CD14-positive monocyte (primary cell): ENCODE results near the gene APH1B. TPM values are rescaled to one million over a fixed set of nuclear protein-coding genes. Genes with fewer than 3 reads are reported as not detected.

Experiments
- DNase-seq, 3 donors: peaks; one replicate each; pipeline ENCODE4 v3.0.0-alpha.2; 2011 to 2022
- H2AFZ ChIP-seq: 2 replicates; pipeline ENCODE4 v1.6.0; 2012; ENCODE audit warnings: mild to moderate bottlenecking, low read depth, low read length, inconsistent platforms; ENCODE audit not compliant: insufficient read depth, poor library complexity, severe bottlenecking
- H3K27ac ChIP-seq, 2 donors: 1 replicate in 1 of 2; 2 replicates in 1 of 2; pipeline ENCODE4 v1.5.1; 2012 to 2013; ENCODE audit warnings: low read length in 2 of 2, control low read depth in 1 of 2, inconsistent platforms in 1 of 2, low read depth in 1 of 2, mild to moderate bottlenecking in 1 of 2
- H3K27me3 ChIP-seq, 2 donors: one replicate each; pipeline versions ENCODE4 v1.6.0 to v1.6.1; 2011 to 2013; ENCODE audit warnings: low read length in 2 of 2; ENCODE audit not compliant: control insufficient read depth in 2 of 2, insufficient read depth in 2 of 2
- H3K36me3 ChIP-seq, 2 donors: replicated peaks in 1 of 2; 1 replicate in 1 of 2; 2 replicates in 1 of 2; pipeline versions ENCODE4 v1.5.1 to v1.6.1; 2012 to 2013; ENCODE audit warnings: low read length in 2 of 2, control low read depth in 1 of 2, inconsistent platforms in 1 of 2, mild to moderate bottlenecking in 1 of 2; ENCODE audit not compliant: insufficient read depth in 2 of 2, control insufficient read depth in 1 of 2
- H3K4me1 ChIP-seq, 2 donors: 1 replicate in 1 of 2; 2 replicates in 1 of 2; pipeline versions ENCODE4 v1.5.1 to v1.6.1; 2012 to 2013; ENCODE audit warnings: low read length in 2 of 2, control low read depth in 1 of 2, inconsistent platforms in 1 of 2, mild to moderate bottlenecking in 1 of 2, moderate library complexity in 1 of 2; ENCODE audit not compliant: insufficient read depth in 2 of 2, control insufficient read depth in 1 of 2
- H3K4me2 ChIP-seq: replicated peaks from 2 replicates; pipeline ENCODE3; 2012; ENCODE audit warnings: low read length, moderate library complexity, mild to moderate bottlenecking; ENCODE audit not compliant: poor library complexity, severe bottlenecking; ENCODE audit errors: extremely low read depth
- H3K4me3 ChIP-seq, 3 experiments: fragments of 200-600 bp in 1 of 3; sonication (generic) in 1 of 3; replicated peaks in 1 of 3; 1 replicate in 2 of 3; 2 replicates in 1 of 3; pipeline ENCODE4 v1.5.1; 2011 to 2013; ENCODE audit warnings: low read length in 3 of 3, mild to moderate bottlenecking in 3 of 3, control low read depth in 2 of 3, low read depth in 2 of 3, inconsistent platforms in 1 of 3, moderate library complexity in 1 of 3
- H3K79me2 ChIP-seq: 2 replicates; pipeline ENCODE4 v1.6.0; 2012; ENCODE audit warnings: mild to moderate bottlenecking, control low read depth, inconsistent platforms, low read length, moderate library complexity; ENCODE audit not compliant: insufficient read depth
- H3K9ac ChIP-seq: 2 replicates; pipeline ENCODE4 v1.6.0; 2017; ENCODE audit warnings: low read length, mild to moderate bottlenecking; ENCODE audit not compliant: insufficient read depth, poor library complexity, severe bottlenecking
- H3K9me3 ChIP-seq, 2 donors: replicated peaks in 1 of 2; 1 replicate in 1 of 2; 2 replicates in 1 of 2; pipeline versions ENCODE4 v1.5.1 to v1.6.1; 2012 to 2013; ENCODE audit warnings: low read length in 2 of 2, control low read depth in 1 of 2; ENCODE audit not compliant: control insufficient read depth in 1 of 2, insufficient read depth in 1 of 2
- H4K20me1 ChIP-seq: 2 replicates; pipeline ENCODE4 v1.6.0; 2012; ENCODE audit warnings: mild to moderate bottlenecking, low read length, control low read depth, moderate library complexity; ENCODE audit not compliant: insufficient read depth
- H3K27ac Mint-ChIP-seq, 7 donors: one replicate each; pipeline ENCODE4 v1.8.0; 2020; ENCODE audit warnings: mild to moderate bottlenecking in 7 of 7, mixed read lengths in 7 of 7, moderate library complexity in 6 of 7, inconsistent platforms in 2 of 7
- H3K27me3 Mint-ChIP-seq, 3 donors: one replicate each; pipeline ENCODE4 v1.8.0; 2021 to 2022; ENCODE audit warnings: low read depth in 3 of 3, mild to moderate bottlenecking in 3 of 3, mixed read lengths in 3 of 3, moderate library complexity in 3 of 3, inconsistent platforms in 1 of 3
- H3K36me3 Mint-ChIP-seq, 2 donors: one replicate each; pipeline ENCODE4 v1.8.0; 2020; ENCODE audit warnings: mixed read lengths in 2 of 2, inconsistent platforms in 1 of 2, mild to moderate bottlenecking in 1 of 2
- H3K4me1 Mint-ChIP-seq: one replicate; pipeline ENCODE4 v1.8.0; 2020; ENCODE audit warnings: mild to moderate bottlenecking, mixed read lengths
- H3K4me3 Mint-ChIP-seq, 2 donors: one replicate each; pipeline ENCODE4 v1.8.0; 2020; ENCODE audit warnings: mild to moderate bottlenecking in 2 of 2, mixed read lengths in 2 of 2, moderate library complexity in 1 of 2
- H3K9me3 Mint-ChIP-seq, 7 donors: one replicate each; pipeline ENCODE4 v1.8.0; 2020 to 2022; ENCODE audit warnings: mixed read lengths in 7 of 7, mild to moderate bottlenecking in 6 of 7, moderate library complexity in 6 of 7, inconsistent platforms in 2 of 7
- WGBS: methylation state at CpG from one replicate; pipeline ENCODE4 v1.1.5; 2013; ENCODE audit warnings: missing lambda C conversion rate; ENCODE audit not compliant: insufficient coverage; 5-methylcytosine and 5-hydroxymethylcytosine counted together
- intact Hi-C, 2 donors: fragments of 100-400 bp; cut with micrococcal nuclease; formaldehyde crosslinking; loops; one replicate each; pipeline versions ENCODE4 v1.15.0 to v1.15.1; 2023
- polyA plus RNA-seq, 3 donors: library from polyadenylated mRNA; depleted of rRNA in 1 of 3; unstranded in 2 of 3; stranded (reverse) in 1 of 3; fragments of 300-500 nt in 2 of 3; fragments of >200 nt in 1 of 3; fragmentation: Illumina TruSeq in 2 of 3; gene quantifications; 1 replicate in 2 of 3; 2 replicates in 1 of 3; pipeline ENCODE4 v1.2.3, GENCODE V29; 2012 to 2021
- TF ChIP-seq, protein P1 (sequence below): fragments of 200-600 bp; IDR thresholded peaks from one replicate; pipeline ENCODE4 v1.8.0; 2022; ENCODE audit warnings: antibody characterized with exemption, mild to moderate bottlenecking

Gene APH1B
- polyA plus RNA-seq, 3 donors, result 13.6 to 57.1 (median 54.8) TPM

DNA sequence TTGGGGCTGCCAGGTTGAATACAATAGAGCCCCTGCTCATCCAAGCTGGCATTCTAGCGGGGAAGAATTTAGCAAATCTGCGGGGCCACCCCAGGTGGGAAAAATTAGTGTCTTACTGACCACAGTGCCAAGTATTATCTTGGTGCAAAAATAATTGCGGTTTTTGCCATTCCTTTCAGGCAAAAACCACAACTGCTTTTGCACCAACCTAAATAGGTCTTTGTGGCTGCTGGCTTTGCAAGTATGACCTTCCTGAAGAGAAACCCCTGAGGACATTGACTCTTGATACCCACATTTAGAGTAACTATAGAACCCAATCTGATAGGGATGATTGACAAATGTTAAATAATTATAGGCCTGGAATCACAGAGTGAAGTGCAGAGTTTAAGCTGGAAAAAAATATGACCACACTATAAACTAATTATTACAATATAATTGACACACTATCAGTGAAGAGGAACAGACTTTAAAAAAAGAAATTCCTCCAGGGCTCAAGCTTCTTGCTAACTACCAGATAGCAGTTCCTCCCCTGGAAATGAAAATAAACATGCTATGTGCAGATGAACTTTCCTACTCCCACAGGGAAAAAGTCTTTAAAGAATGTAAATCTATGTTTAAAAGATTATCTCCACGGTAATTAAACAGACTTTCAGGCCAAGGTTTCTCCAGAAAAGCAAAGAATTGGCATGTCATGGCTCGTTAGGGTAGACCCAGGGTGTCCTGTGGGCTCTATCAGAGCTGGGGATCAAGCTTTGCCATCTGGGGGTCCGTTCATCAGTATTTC is 69.9 kb downstream of the APH1B start:
- Histone ChIP-seq H3K36me3 (no peaks in the 10 kb centered on the region), H3K9me3 (no peaks in the 10 kb centered on the region), H2AFZ (no peak overlapping the region), H3K9ac (no peak overlapping the region), H3K27me3 (no peaks in the 10 kb centered on the region), H3K4me3 (no peak overlapping the region), H4K20me1 (no peaks in the 10 kb centered on the region), H3K27ac (no peak overlapping the region), H3K79me2 (no peaks in the 10 kb centered on the region), H3K4me1 (peaks cover 8 to 9% of the 10 kb centered on the region in 2 donors), H3K4me2 (no peak overlapping the region)
- Mint-ChIP-seq H3K36me3 (no peaks in the 10 kb centered on the region), H3K27me3 (peaks cover 0 to 2% (median 0%) of the 10 kb centered on the region in 3 donors), H3K27ac (no peak overlapping the region), H3K4me3 (no peak overlapping the region), H3K9me3 (no peaks in the 10 kb centered on the region), H3K4me1 (peaks cover 8% of the 10 kb centered on the region)
- intact Hi-C loops, result no loop called here
- TF ChIP-seq, protein P1, sequence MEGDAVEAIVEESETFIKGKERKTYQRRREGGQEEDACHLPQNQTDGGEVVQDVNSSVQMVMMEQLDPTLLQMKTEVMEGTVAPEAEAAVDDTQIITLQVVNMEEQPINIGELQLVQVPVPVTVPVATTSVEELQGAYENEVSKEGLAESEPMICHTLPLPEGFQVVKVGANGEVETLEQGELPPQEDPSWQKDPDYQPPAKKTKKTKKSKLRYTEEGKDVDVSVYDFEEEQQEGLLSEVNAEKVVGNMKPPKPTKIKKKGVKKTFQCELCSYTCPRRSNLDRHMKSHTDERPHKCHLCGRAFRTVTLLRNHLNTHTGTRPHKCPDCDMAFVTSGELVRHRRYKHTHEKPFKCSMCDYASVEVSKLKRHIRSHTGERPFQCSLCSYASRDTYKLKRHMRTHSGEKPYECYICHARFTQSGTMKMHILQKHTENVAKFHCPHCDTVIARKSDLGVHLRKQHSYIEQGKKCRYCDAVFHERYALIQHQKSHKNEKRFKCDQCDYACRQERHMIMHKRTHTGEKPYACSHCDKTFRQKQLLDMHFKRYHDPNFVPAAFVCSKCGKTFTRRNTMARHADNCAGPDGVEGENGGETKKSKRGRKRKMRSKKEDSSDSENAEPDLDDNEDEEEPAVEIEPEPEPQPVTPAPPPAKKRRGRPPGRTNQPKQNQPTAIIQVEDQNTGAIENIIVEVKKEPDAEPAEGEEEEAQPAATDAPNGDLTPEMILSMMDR, result no peak
- no peak for DNase-seq
- 90% methylated on average over 3 of the region's 6 CpGs for WGBS

DNA sequence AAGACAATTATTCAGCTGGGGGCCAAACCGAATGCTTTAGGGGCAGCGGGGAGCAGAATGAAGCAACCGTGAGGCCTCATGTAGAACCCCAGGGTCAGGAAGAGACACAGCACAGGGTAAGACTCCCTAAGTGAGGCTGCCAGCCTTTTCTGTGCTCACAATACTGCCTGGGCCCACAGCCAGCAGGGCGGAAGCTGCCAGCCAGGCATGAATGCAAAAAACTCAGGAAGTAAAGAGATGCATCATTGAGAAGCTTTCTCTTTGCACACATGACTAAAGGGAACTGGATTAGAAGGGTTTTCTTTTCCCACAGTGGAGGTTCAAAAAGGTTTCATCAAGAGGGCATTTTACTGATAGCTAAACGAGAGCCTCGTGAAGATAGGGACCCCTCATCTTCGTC is 71.0 kb downstream of the APH1B start:
- 43% methylated on average over 3 of the region's 7 CpGs for WGBS
- H3K27ac ChIP-seq, result peak overlapping the region in 1 of 2 donors; percentile 50
- no peaks in the 10 kb centered on the region for H3K36me3 ChIP-seq
- no peak overlapping the region for H3K4me3 Mint-ChIP-seq
- H3K36me3 Mint-ChIP-seq, result no peaks in the 10 kb centered on the region
- peak; percentile 14 to 39 (median 36) for DNase-seq
- no peaks in the 10 kb centered on the region for H3K9me3 ChIP-seq
- H3K9me3 Mint-ChIP-seq, result no peaks in the 10 kb centered on the region
- peak overlapping the region in 5 of 7 donors; percentile 32 to 55 (median 51) for H3K27ac Mint-ChIP-seq
- intact Hi-C loops, result no loop called here
- peaks cover 8% of the 10 kb centered on the region for H3K4me1 Mint-ChIP-seq
- peaks cover 8 to 9% of the 10 kb centered on the region in 2 donors for H3K4me1 ChIP-seq
- no peaks in the 10 kb centered on the region for H3K27me3 ChIP-seq
- TF ChIP-seq, protein P1, result no peak
- no peaks in the 10 kb centered on the region for H3K79me2 ChIP-seq
- no peak overlapping the region for H3K4me2 ChIP-seq
- H3K4me3 ChIP-seq, result no peak overlapping the region
- H4K20me1 ChIP-seq, result no peaks in the 10 kb centered on the region
- no peak overlapping the region for H3K9ac ChIP-seq
- peaks cover 0 to 2% (median 0%) of the 10 kb centered on the region in 3 donors for H3K27me3 Mint-ChIP-seq
- peak overlapping the region; percentile 71 for H2AFZ ChIP-seq
